GM21381 (cell line): ENCODE measurements around the gene SNX15.
A peak's percentile ranks its signal among the peaks of the same experiment; 100 is the strongest.
"Not testable (repeated sequence)": the region's sequence is repeated elsewhere in the genome, so short reads cannot be mapped to it uniquely, and the experiment has no call there.

Experiments
- ATAC-seq: cut with Tn5 transposase; IDR thresholded peaks from one replicate; pipeline ENCODE4 v1.9.1; 2021; ENCODE audit warnings: mild to moderate bottlenecking, moderate library complexity; ENCODE audit not compliant: unreplicated experiment

SNX15 gene

DNA sequence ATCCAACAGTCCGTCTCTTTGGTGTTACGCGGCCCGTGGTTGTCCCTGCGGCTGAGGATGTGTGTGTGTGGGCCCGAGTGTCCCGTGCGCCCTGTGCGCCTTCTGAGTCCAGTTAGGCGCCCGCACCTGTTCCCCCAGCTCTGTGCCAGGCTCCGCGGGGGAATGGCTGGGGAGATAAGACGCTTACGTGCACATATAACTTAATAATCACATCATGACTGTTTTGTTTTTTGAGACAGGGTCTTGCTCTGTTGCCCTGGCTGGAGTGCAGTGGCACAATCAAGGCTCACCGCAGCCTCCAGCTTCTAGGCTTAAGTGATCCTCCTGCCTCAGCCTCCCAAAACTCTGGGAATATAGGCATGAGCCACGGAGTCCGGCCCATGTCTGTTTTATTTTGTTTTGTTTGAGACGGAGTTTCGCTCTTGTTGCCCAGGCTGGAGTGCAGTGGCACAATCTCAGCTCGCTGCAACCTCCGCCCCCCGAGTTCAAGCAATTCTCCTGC is 12.5 kb upstream of the SNX15 start:
- ATAC-seq, result no peak

DNA sequence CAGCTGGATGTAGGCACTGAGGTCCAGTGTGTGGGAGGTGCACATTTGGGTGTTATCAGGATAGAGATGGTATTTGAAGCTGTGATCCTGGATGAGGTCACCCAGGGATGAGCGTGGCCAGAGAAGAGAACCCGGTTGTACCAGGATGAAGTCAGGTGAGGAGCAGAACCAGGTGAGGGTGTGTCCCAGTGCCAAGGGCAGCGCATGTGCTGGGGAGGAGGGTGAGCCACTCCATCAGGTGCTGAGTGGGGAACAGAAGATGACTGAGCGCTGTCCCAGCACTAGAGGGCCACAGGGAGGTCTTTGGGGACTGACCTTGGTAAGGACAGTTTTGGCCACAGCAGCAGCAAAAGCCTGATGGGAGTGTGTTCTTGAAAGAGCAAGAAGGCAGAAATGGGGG is 10.5 kb upstream of the SNX15 start:
- no peak for ATAC-seq

DNA sequence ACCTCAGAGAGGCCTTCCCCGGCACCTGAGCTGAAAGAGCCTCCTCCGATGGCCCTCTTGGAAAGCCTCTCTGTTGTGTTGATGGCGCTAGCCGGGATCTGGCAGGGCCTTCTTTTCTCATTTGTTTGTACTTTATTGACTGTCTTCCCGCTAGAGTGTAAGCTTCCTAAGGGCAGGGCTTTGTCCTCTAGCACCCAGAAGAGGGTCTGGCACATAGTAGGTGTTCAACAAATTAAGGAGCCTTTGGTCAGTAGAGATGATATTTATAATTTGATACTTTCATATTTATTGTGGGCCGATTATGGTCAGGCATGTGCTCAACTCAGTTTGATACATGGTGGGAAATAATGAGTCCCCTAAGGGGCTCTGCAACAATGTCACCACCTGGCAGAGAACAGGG is 9.3 kb upstream of the SNX15 start:
- no peak for ATAC-seq

DNA sequence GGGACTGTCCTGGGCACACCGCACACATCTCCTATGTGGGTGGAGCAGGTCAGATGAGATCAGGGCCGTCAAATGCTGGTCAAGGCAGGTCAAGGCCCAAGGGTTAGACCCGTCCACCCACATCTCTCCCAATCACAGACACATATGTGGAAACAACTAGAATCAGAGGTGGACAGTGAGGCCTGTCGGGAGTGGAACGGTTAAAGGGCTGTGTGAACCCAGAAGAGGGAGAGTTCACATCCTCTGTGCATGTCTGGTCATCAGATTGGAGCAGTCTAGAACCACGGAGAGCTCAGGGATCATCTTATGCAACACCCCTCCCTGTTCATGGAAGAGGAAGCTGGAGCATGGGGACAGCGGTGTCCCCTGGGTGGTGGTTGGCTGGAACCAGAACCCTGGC is 7.4 kb upstream of the SNX15 start:
- ATAC-seq, result no peak

DNA sequence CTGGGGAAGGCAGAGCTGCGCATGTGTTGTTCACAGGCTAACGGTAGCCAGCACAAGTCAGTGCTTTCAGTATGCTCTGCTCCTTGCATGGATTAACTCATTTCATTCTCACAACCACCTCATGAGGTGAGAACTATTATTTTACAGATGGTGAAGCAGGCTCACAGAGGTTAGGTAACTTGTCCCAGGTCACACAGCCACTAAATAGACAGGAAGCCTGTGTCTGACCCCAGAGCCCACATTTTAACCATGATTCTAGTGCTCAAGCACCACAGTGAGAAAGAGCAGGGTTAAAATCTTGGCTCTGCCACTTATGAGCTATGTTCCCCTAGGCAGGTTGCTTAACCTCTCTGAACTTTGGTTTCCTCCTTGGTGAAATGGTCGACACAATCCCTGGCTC is 6.2 kb upstream of the SNX15 start:
- ATAC-seq, result no peak

DNA sequence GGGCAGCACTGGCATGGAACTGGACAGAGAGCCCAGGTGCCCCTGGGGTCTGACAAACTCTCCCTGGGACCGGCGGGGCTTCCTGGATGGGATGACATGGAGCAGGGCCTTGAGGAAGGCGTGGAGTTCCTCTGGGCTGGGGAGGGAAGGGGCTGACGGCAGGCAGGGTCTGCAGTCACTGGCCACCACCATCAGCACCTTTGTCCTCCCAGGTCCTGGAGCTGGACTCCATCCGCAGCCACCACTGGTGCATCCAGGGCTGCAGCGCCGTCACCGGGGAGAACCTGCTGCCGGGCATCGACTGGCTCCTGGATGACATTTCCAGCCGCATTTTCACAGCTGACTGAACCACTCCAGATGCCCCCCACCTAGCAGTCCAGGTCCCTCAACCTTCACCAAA is 5.7 kb upstream of the SNX15 start:
- no peak for ATAC-seq

DNA sequence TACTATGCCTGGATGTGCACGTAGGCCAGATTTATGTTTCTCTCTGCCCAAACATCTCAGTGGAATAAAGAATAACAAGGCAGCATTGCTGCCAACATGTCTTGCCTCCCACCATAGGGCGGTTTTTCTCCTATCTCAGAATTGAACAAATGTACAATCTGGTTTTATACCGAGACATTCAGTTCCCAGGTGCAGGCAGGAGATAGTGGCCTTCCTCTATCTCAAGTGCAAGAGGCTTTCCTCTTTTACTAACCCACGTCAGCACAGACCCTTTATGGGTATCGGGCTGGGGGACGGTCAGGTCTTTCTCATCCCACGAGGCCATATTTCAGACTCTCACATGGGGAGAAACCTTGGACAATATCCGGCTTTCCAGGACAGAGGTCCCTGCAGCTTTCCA is 3.7 kb upstream of the SNX15 start:
- not testable (repeated sequence) for ATAC-seq

DNA sequence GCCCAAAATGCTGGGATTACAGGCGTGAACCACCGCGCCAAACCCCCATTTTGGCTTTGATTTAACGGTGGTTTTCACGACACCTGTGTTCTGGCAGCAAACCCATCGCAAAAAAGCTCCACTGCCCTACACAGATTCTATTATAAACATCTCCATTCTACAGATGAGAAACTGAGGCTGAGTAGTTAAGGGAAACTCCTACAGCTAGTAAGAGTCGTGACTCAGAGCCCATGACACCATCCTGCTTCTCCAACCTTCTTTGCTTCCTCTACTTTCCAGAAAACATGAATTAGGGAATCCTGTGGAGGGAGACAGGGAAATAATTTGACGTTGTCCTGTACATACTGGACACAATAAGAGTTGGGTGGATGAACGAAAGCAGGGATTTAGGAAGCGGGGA is 429 bp upstream of the SNX15 start:
- ATAC-seq, result no peak

DNA sequence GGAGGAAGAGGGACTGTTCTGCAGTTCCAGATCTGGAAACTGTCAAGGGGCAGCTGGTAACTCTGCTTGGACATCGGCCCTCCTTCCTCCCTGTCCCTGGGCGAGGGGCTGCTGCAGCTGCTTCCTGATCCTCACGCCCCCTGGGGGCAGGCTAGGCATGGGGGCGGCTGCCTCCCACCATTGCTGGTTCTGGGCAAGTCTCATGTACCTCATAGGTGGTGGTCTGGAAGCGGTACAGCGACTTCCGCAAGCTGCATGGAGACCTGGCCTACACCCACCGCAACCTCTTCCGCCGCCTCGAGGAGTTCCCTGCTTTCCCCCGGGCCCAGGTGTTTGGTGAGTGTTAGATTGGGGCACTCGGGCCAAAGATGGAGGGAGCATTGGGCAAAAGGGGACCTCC is 5.0 kb downstream of the SNX15 start:
- no peak for ATAC-seq

DNA sequence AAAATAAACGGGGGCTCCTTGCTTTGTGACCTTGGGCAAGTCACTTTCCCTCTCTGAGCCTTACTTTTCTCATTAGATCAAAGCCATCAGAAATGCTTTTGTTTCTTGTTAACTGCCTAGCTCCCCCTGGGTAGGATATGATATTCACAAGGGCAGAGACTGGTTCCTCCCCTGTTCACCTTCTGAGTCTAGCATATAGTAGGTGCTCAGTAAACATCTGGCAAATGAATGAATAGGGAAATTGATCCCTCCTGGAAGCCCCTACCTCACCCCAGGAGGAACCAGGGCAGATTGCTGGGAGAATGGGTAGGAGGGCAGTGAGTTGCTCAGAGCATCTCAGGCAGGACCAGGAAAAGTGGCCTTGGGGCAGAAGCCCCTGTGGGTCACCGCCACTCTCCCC is 7.2 kb downstream of the SNX15 start:
- ATAC-seq, result no peak

DNA sequence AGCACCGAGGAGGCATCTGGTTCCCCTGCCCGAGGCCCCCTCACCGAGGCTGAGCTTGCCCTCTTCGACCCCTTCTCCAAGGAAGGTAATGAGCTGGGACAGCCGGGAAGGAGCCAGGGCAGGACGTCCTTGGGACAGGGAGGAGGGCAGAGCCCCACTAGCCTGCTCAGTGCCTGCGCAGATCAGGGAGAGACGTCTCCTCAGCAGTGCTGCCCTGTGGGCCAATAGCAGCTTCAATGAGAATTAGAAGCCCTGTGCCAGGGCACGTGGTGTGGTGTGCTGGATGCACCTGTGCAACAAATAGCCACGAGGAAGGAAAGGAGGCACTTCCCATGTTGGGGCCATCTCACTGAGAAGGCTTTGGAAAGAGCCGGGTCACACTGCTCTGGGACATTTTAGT is 8.3 kb downstream of the SNX15 start:
- ATAC-seq, result no peak

DNA sequence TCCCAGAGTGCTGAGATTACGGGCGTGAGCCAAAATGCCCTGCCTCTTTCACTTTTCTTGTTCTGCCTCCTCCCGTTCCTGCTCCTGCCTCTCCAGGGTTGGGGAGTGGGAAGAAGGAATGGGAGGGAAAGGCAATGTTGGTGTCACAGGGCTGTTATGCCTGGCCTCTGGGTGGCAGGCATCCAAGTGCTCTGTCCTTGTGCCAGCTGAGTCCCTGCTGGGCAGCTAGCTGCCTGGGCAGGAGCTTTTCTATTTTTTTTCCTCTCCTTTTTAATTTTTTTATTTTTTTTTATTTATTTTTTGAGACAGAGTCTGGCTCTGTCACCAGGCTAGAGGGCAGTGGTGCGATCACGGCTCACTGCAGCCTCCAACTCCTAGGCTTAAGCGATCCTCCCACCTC is 9.7 kb downstream of the SNX15 start:
- no peak for ATAC-seq

DNA sequence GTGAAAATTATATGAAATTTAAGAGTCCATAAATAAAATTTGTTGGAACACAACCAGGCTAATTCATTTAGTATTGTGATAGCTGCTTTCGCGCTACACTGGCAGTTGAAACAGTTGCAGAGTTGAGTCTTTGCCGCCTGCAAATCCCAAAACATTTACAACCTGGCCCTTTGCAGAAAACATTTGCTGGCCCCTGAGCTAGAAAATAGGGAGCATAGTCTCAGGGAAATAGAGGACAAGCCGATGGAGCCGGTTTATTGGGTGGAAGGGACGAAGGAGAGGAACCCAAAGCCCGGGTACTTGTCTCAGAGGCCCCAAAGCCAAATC is 13.2 kb downstream of the SNX15 start:
- no peak for ATAC-seq

DNA sequence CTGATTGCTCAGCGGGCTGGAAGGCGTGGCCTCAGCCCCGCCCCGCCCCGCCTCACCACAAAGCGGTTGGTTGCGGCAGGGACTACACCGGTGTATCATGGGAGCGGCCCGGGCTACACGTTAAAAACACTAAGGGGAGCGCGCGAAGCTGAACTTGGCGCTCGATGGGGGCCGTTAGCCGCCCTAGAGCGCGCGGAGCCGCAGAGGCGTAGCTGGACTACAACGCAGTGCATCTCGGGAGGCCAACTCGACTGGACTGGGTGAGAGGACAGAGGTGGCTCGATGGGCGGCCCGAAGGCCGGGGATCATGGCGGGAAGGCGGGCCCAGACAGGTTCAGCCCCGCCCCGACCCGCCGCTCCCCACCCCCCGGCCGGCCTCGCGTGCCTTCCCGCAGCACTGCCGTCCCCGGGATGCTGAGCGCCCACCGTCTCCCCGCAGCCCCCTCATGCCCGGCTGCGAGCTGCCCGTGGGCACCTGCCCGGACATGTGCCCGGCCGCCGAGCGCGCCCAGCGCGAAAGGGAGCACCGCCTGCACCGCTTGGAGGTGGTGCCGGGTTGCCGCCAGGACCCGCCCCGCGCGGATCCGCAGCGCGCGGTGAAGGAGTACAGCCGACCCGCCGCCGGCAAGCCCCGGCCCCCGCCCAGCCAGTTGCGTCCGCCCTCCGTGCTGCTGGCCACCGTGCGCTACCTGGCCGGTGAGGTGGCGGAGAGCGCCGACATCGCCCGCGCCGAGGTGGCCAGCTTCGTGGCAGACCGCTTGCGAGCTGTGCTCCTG is 13.8 kb downstream of the SNX15 start, which contains the start of gene SAC3D1:
Gene SAC3D1, plus strand, starts transcription at position 364 of the 776 bp plus-strand sequence. Its CDS starts 83 bp downstream, at position 447.
- peak; percentile 81 for ATAC-seq

DNA sequence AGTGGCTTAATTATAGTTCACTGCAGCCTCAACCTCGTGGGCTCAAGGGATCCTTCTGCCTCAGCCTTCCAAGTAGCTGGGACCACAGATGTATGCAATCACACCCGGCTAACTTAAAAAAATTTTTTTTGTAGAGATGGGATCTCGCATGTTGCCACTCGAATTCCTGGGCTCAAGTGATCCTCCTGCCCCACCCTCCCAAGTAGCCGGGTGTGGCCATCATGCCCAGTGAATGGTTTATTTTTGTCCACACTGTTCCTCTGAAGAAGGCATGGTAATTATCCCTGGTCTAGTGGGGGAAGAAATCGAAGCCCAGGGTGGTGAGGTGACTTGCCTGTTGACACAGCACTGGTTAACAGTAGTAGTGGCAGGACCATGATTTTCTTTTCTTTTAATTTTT is 15.7 kb downstream of the SNX15 start:
- no peak for ATAC-seq

DNA sequence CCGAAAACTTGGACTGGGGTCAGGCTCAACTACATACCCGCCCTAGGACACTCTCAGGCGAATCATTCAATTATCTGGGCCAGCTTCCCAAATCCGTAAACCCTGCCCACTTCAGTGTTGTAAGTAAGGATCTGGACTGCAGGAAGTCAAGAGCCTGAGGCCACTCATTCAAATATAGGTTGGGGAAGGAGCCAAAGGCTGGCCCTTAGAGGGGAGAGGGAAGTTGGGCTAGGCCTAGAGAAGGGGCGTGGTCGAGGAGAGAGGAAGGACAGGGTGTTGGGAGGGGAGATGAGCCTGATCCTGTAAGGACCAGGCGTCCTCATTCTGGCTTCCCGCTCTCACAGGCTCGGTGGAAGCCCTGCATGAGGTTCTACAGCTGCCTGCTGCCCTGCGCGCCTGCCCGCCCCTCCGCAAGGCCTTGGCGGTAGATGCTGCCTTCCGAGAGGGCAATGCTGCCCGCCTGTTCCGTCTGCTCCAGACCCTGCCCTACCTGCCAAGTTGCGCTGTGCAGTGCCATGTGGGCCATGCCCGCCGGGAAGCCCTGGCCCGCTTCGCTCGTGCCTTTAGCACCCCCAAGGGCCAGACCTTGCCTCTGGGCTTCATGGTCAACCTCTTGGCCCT is 16.8 kb downstream of the SNX15 start:
- no peak for ATAC-seq

DNA sequence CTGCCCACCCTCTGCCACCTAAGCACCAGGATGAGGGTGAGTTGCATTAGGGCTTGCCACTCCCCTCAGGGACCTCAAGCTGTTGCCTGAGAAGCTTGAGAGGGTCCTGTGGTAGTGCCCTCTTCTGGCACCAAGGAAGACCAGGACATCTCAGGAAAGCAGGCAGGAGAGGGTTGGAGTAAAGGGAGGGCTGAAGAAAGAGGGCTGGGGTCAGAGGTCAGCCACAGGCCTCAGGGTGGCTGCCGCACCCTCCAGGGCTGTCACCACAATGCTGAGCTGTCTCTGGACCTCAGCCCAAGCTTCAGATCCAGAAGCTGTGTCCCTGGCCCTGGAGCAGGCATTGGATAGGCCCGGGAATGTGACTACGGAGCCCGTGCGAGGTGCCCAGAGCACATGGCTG is 17.8 kb downstream of the SNX15 start:
- ATAC-seq, result no peak

DNA sequence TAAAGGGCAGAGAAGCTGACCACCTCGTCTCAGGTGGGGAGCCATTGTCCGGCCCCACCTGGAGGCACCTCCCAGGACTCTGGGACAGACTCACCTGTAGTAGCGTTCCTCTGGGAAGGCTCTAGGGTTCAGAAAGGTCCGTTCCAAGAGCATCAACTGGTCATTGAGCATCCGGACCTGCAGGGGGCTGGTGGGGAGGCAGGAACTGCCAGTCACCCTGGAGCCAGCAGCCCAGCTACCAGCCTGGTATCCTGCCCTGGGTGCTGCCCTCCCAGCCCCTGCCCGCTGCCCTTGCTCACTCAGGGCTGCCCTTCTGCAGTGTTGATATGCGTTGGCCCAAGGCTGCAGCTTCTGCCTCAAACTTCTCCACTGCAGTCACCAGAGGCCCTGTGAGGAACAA is 18.5 kb downstream of the SNX15 start:
- no peak for ATAC-seq

DNA sequence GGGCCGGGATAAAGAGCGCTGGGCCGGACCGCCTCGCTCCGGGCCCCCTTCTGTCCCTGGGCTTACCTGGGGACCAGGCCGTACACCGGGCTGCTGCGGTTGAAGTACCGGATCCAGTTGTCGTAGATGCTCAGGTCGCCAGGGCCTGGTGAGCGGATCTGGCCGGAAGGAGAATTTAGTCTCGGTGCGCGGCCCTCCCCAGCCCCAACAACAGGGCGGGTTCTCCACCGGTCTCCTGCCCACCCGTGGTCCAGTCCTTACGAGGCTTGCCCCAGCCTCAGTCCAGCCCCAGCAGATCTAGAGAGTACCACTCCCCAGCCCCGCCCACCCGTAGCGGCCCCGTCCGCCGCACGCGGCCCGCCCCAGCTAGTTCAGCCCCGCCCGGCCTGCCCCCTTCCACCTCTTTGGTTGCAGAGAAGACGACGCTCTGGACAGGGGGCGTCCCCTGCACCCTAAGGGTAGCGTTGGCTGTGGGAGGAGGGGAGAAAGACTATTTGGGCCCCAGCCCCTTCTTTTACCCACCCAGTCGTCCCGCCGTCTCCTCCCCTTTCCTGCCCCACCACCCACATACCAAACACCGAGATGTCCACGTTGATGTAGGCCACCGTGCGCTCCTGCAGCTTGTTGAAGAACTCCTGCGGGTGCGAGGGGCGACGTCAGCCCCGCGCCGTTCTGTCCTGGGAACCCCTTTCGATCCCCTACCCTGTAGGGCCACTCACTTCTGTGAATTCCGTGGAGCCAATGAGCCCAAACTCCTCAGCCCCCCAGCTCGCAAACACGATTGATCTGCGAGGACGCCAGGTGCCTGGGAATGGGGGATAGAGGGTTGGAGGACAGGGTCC is 20.6 kb downstream of the SNX15 start:
- ATAC-seq, result no peak

DNA sequence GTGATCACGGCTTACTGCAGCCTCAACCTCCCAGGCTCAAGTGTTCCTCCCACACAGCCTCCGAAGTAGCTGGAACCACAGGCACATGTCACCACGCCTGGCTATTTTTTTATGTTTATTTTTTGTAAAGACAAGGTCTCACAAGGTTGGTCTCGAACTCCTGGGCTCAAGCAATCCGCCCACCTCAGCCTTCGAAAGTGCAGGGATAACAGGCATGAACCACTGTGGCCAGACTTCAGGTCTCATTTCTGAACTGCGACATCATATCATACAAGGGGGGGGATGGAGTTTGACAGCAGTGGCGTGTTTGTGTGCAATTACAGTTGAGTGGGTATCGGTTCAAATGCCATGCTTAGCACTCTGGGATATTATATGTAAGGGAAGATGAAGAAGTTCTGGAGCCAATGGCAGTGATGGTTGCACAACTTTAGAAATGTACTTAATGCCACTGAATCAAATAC is 24.2 kb downstream of the SNX15 start:
- ATAC-seq, result no peak

DNA sequence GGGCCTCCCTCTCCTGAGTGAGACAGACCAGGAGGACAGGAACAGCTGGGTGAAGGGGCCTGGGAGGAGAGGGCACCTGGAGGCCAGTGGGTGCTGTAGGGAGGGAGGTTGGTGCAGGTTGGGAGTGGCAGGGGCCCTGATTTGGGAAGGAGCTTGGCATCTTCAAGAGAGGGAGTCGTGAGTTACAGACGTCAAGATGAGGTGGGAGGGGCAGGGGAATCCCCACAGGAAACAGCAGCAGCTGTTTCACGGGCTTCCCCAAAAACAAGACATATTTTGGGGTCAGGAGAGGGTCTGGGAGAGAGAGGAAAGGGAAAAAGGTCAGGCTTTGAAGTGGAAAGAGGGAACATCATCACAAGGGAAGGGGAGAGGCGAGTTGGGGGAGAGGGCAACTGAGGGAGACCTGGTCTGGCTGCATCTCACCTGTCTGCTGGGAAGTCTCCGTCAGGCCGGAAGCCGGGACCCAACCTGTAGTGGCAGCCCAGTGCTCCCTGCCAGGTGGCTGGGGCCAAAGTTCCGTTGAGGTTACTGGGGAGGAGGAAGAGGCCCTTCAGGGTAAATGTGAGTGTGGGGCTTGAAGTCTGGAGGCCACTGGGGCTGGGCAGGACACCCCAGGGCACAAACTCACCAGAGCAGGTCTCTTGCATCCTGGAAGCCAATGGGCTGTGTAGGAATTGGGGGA is 26.7 kb downstream of the SNX15 start:
- no peak for ATAC-seq
